Stimulated activated CD4-positive, alpha-beta T cell treated with anti-CD3 and anti-CD28 coated beads, TNF-alpha, amount 100 ng/mL, for 4 hours (primary cell): Measurements from ENCODE around the gene MKLN1.

Source experiments
- DNase-seq, 3 experiments: peaks; one replicate each; pipeline ENCODE4 v3.0.0-alpha.2; 2020; ENCODE audit warnings: low read depth in 3 of 3

The MKLN1 gene

GRCh38 chr7:131521651-131522163 is 194.0 kb downstream of the MKLN1 start:
- DNase-seq, result no peak

- no peak for DNase-seq
Measured at GRCh38 chr7:131522325-131522930, 194.8 kb downstream of the MKLN1 start.

- no peak for DNase-seq
Measured at GRCh38 chr7:131524115-131524514, 196.4 kb downstream of the MKLN1 start.

GRCh38 chr7:131524703-131525102 is 197.0 kb downstream of the MKLN1 start:
- no peak for DNase-seq

- no peak for DNase-seq
Measured at GRCh38 chr7:131525820-131526219, 198.1 kb downstream of the MKLN1 start.

GRCh38 chr7:131527456-131527855 is 199.8 kb downstream of the MKLN1 start:
- DNase-seq, result no peak

- DNase-seq, result no peak
Measured at GRCh38 chr7:131529179-131529578, 201.5 kb downstream of the MKLN1 start.

GRCh38 chr7:131529617-131530016 is 201.9 kb downstream of the MKLN1 start:
- DNase-seq, result no peak

- no peak for DNase-seq
Measured at GRCh38 chr7:131530137-131530536, 202.5 kb downstream of the MKLN1 start.

- no peak for DNase-seq
Measured at GRCh38 chr7:131532570-131533091, 205.0 kb downstream of the MKLN1 start.

- no peak for DNase-seq
Measured at GRCh38 chr7:131533151-131533559, 205.5 kb downstream of the MKLN1 start.

- no peak for DNase-seq
Measured at GRCh38 chr7:131533566-131534561, 206.2 kb downstream of the MKLN1 start.

GRCh38 chr7:131536361-131536849 is 208.7 kb downstream of the MKLN1 start:
- no peak for DNase-seq

GRCh38 chr7:131537571-131537978 is 209.9 kb downstream of the MKLN1 start:
- no peak for DNase-seq

GRCh38 chr7:131538071-131538812 is 210.6 kb downstream of the MKLN1 start:
- DNase-seq, result no peak

GRCh38 chr7:131538813-131539179 is 211.1 kb downstream of the MKLN1 start:
- DNase-seq, result no peak

GRCh38 chr7:131540491-131541162 is 213.0 kb downstream of the MKLN1 start:
- DNase-seq, result no peak

GRCh38 chr7:131543298-131543697 is 215.6 kb downstream of the MKLN1 start:
- no peak for DNase-seq

- DNase-seq, result no peak
Measured at GRCh38 chr7:131544021-131544420, 216.3 kb downstream of the MKLN1 start.

- DNase-seq, result no peak
Measured at GRCh38 chr7:131544449-131545301, 217.0 kb downstream of the MKLN1 start.
